ENCODE data around the gene VWA3B. TPM values are rescaled to one million over a fixed set of nuclear protein-coding genes. Genes with fewer than 3 reads are reported as not detected.
"Not testable (repeated sequence)": the region's sequence is repeated elsewhere in the genome, so short reads cannot be mapped to it uniquely, and the experiment has no call there.

VWA3B gene
- total RNA-seq, 4 donors from 2014 or later: 0.27 TPM; not detected in 3

DNA sequence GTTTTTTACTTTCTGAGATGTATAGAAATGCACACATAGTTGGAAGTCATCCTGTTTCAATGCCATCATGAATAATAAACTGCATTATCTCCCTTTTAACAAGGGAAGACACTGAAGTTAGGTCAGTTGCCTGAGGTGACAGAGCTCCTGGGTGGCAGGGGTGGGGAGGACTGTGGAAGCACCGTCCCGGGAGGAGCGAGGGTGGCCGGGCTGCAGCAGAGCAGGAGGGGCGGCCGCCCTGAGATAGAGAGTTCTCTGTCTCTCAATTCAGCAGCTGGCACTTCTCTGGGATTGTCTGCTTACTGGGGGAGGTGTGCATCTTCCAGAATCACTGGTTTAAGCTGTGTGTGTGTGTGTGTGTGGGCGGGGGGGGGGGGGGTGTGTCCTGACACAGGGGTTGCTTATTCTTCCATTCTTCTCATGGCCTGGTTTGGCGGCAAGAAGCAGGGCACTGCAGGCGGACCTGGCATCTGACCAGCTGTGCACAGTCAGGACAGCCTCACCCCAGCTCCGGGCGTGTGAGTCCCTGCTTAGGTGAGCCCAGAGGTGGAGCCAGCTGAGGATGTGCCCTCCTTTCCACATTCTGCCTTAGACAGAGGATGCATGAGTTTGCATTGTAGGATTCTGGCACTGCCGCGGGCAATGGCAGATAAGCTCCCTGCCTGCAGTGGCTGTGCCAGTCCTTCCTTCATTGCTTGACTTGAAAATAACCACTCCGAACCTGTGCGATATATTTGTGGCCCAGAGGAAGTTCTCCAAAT is 40.4 kb downstream of the VWA3B start:
- no peak overlapping the region for H3K27ac ChIP-seq
- no peaks in the 10 kb centered on the region for H3K36me3 ChIP-seq
- H3K4me1 ChIP-seq: no peaks in the 10 kb centered on the region
- TF ChIP-seq POLR2A (IDR thresholded peaks at IDR 0.05): no peak
- TF ChIP-seq, protein P1, sequence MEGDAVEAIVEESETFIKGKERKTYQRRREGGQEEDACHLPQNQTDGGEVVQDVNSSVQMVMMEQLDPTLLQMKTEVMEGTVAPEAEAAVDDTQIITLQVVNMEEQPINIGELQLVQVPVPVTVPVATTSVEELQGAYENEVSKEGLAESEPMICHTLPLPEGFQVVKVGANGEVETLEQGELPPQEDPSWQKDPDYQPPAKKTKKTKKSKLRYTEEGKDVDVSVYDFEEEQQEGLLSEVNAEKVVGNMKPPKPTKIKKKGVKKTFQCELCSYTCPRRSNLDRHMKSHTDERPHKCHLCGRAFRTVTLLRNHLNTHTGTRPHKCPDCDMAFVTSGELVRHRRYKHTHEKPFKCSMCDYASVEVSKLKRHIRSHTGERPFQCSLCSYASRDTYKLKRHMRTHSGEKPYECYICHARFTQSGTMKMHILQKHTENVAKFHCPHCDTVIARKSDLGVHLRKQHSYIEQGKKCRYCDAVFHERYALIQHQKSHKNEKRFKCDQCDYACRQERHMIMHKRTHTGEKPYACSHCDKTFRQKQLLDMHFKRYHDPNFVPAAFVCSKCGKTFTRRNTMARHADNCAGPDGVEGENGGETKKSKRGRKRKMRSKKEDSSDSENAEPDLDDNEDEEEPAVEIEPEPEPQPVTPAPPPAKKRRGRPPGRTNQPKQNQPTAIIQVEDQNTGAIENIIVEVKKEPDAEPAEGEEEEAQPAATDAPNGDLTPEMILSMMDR (IDR thresholded peaks at IDR 0.05): no peak
- H3K27me3 ChIP-seq: no peaks in the 10 kb centered on the region
- no peak for DNase-seq
- H3K9me3 ChIP-seq: no peaks in the 10 kb centered on the region
- no peak overlapping the region for H3K4me3 ChIP-seq

DNA sequence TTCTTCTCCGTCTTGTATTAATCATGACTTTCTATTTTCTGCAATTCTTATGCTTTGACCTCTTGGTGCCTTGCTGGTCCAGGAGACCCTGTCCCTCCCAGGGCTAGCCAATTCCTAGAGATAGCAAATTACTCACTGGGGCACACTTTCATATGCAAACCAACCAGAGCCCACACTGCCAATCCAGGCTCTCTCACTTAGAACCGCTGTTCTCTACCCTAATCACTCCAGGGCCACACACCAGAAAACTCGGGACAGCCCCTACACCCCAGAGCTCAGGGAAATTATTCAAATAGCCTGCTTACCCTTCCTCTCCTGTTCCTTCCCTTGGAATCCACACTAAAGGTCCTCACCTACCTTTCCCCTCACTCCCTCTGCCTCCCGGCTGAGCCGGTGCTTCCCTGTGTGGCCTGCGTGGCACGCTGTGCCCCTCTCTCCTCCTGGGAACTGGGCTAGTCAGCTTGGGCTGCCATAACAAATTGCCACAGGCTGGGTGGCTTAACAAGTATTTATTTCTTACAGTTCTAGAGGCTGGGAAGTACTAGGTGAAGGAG is 41.7 kb downstream of the VWA3B start:
- Histone ChIP-seq H3K36me3 (no peaks in the 10 kb centered on the region), H3K27ac (no peak overlapping the region), H3K4me3 (no peak overlapping the region), H3K27me3 (no peaks in the 10 kb centered on the region), H3K9me3 (no peaks in the 10 kb centered on the region), H3K4me1 (no peaks in the 10 kb centered on the region)
- TF ChIP-seq, protein P1 (IDR thresholded peaks at IDR 0.05): no peak
- no peak for TF ChIP-seq POLR2A (IDR thresholded peaks at IDR 0.05)
- no peak for DNase-seq

DNA sequence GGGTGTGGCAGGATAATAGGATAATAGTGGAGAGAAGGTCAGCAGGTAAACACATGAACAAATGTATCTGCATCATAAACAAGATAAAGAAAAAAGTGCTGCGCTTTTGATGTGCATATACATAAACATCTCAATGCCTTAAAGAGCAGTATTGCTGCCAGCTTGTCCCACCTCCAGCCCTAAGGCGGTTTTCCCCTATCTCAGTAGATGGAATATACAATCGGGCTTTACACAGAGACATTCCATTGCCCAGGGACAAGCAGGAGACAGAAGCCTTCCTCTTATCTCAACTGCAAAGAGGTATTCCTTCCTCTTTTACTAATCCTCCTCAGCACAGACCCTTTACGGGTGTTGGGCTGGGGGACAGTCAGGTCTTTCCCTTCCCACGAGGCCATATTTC is 43.1 kb downstream of the VWA3B start:
- not testable (repeated sequence) for H3K27me3 ChIP-seq, H3K9me3 ChIP-seq, H3K36me3 ChIP-seq, DNase-seq, H3K4me3 ChIP-seq, H3K27ac ChIP-seq, H3K4me1 ChIP-seq

DNA sequence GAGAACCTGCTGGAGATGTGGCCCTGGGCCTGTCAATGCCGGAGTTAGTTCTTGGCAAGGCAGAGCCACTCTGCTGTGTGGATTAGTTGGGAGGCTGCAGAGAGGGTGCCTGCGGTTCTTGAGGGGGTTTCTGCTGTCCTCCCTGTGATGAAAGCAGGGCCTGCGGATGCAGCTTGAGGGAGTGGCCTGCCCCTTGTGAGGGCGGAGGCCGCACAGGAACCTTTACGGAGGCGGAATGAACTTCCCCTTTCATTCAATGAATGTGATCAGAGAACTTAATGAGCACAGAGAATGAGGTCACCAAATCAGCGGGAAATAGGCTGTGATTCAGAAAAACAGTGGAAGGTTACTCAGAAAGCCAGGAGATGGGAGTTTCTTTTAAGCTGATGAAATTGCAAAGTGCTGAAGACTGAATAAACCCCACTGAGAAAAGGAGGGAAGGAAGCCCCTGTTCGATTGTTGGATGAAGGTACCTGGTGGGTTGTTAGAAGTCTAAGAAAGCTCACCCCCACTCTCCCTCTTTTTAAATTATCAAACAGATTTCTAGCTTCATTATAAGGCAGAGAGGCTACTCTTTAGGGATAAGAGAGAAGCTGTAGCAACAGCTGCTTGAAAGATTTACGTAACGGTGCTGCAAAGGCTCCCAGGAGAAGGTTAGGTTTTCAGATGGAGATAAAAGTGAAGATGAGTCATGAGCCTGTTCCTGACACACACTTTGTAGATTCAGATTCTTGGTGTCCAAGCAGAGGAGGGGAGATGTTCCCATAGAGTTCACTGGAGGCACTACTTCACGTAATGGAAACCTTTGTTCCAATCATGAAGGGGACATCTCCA is 47.4 kb downstream of the VWA3B start:
- no peaks in the 10 kb centered on the region for H3K27me3 ChIP-seq
- no peak overlapping the region for H3K4me3 ChIP-seq
- TF ChIP-seq, protein P1 (IDR thresholded peaks at IDR 0.05): no peak
- TF ChIP-seq POLR2A (IDR thresholded peaks at IDR 0.05): no peak
- no peaks in the 10 kb centered on the region for H3K4me1 ChIP-seq
- H3K9me3 ChIP-seq: no peaks in the 10 kb centered on the region
- no peaks in the 10 kb centered on the region for H3K36me3 ChIP-seq
- no peak overlapping the region for H3K27ac ChIP-seq
- DNase-seq: peak in 2 of 3 donors; percentile 50 to 69

DNA sequence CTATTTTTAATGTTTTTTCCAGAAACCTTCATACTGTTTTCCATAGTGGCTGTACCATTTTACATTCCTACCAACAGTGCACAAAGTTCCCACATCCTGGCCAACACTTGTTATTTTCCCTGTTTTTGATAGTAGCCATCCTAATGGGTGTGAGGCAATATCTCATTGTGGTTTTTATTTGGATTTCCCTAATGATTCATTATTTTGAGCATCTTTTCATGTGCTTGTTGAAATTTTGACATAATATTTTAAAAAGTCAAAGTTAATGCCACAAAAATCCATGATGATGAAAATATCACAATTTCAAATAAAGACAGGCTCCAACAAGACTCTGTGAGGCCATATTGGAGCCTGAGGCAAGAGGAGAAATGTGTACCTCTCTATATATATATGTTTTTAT is 50.2 kb downstream of the VWA3B start:
- no peak for TF ChIP-seq POLR2A (IDR thresholded peaks at IDR 0.05)
- TF ChIP-seq, protein P1 (IDR thresholded peaks at IDR 0.05): no peak
- H3K27ac ChIP-seq: no peak overlapping the region

DNA sequence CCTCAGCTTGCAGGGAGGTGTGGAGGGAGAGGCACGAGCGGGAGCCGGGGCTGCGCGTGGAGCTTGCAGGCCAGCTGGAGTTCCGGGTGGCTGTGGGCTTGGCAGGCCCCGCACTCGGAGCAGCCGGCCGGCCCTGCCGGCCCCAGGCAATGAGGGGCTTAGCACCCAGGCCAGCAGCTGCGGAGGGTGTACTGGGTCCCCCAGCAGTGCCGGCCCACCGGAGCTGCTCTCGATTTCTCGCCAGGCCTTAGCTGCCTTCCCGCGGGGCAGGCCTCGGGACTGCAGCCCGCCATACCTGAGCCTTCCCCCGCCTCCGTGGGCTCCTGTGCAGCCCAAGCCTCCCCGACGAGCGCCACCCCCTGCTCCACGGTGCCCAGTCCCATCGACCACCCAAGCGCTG is 52.0 kb downstream of the VWA3B start:
- not testable (repeated sequence) for H3K27me3 ChIP-seq, H3K4me1 ChIP-seq, H3K36me3 ChIP-seq, H3K9me3 ChIP-seq, H3K4me3 ChIP-seq, DNase-seq, H3K27ac ChIP-seq

More for the DNA sequence above, 50.2 kb downstream of the VWA3B start:
- Histone ChIP-seq H3K27me3 (no peaks in the 10 kb centered on the region), H3K36me3 (no peaks in the 10 kb centered on the region), H3K4me1 (no peaks in the 10 kb centered on the region), H3K4me3 (no peak overlapping the region), H3K9me3 (no peaks in the 10 kb centered on the region)
- DNase-seq: no peak
